Measurements from ENCODE around the gene PRPH. TPM values are rescaled to one million over a fixed set of nuclear protein-coding genes. Genes with fewer than 3 reads are reported as not detected.

Gene PRPH
- total and polyA plus RNA-seq, 10 of the 15 experiments (the other 5 are each of a cell fraction or from before 2014, with no cell fraction given): 0.09 to 0.45 (median 0.19) TPM; not detected in 3

DNA sequence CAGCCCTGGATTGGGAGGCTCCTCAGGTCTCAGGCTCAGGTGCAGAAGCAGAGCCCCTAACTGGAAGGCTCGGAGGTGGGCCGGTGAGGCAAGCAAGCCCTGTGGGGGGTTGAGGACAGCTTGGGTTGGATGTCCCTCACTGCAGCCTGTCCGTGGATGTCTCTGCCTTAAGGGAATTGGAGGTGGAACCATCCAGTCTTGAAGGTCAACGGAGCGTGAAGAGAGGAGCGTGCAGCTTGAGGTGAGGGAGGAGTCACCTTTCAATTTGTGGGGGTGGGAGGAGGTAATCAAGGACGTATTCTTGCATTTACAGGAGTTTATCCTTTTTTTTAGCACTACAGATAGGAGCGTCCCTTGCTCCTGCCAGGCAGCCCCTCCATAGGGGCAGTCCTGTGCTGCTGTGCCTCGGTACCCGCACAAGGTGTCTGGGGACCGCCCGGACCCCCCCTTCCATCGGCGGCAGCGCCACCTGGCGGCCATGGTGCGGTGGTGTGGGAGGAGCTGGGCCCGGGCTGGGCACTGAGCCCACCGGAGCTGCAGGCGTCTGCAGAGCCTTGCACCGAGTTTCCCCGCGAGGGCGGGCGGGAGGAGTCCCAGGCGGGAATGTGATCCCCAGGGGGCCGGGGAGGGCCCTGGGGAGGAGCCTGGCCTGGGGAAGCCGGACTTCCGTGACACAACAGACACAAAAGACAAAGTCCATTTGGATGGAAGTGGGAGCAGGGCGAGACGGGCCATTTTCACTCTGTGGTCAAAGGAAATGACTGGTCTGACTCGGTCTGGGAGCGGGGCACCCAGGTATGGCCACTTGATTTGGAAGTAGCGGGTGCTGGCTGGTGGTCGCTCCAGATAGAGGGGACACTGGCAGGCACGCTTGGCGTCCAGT, 52.6 kb downstream of the PRPH start (continued):
- TF ChIP-seq FOXM1 (IDR thresholded peaks at IDR 0.05; ENCODE audit: low read depth, low read length): no peak
- TF ChIP-seq STAT3 (IDR thresholded peaks at IDR 0.05; ENCODE audit: low read depth, low read length): no peak
- no peak for TF ChIP-seq SMAD5 (IDR thresholded peaks at IDR 0.05; ENCODE audit: low read depth)
- TF ChIP-seq, protein P1, sequence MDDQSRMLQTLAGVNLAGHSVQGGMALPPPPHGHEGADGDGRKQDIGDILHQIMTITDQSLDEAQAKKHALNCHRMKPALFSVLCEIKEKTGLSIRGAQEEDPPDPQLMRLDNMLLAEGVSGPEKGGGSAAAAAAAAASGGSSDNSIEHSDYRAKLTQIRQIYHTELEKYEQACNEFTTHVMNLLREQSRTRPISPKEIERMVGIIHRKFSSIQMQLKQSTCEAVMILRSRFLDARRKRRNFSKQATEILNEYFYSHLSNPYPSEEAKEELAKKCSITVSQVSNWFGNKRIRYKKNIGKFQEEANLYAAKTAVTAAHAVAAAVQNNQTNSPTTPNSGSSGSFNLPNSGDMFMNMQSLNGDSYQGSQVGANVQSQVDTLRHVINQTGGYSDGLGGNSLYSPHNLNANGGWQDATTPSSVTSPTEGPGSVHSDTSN (IDR thresholded peaks at IDR 0.05; ENCODE audit: insufficient replicate concordance, low read depth, low read length): no peak
- TF ChIP-seq, protein P2, sequence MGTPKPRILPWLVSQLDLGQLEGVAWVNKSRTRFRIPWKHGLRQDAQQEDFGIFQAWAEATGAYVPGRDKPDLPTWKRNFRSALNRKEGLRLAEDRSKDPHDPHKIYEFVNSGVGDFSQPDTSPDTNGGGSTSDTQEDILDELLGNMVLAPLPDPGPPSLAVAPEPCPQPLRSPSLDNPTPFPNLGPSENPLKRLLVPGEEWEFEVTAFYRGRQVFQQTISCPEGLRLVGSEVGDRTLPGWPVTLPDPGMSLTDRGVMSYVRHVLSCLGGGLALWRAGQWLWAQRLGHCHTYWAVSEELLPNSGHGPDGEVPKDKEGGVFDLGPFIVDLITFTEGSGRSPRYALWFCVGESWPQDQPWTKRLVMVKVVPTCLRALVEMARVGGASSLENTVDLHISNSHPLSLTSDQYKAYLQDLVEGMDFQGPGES (IDR thresholded peaks at IDR 0.05): no peak
- TF ChIP-seq RUNX3 (IDR thresholded peaks at IDR 0.05; ENCODE audit: low read length): 0 out of 2 replicates have a peak, but pooled peaks have one; percentile 11
- TF ChIP-seq SMC3 (IDR thresholded peaks at IDR 0.05; ENCODE audit: borderline replicate concordance, low read length): peak; percentile 65
- TF ChIP-seq FOS (IDR thresholded peaks at IDR 0.05; ENCODE audit: borderline replicate concordance, extremely low read depth, insufficient read length): no peak
- no peak for TF ChIP-seq MXI1 (IDR thresholded peaks at IDR 0.05; ENCODE audit: low read depth, low read length)
- TF ChIP-seq, protein P3, sequence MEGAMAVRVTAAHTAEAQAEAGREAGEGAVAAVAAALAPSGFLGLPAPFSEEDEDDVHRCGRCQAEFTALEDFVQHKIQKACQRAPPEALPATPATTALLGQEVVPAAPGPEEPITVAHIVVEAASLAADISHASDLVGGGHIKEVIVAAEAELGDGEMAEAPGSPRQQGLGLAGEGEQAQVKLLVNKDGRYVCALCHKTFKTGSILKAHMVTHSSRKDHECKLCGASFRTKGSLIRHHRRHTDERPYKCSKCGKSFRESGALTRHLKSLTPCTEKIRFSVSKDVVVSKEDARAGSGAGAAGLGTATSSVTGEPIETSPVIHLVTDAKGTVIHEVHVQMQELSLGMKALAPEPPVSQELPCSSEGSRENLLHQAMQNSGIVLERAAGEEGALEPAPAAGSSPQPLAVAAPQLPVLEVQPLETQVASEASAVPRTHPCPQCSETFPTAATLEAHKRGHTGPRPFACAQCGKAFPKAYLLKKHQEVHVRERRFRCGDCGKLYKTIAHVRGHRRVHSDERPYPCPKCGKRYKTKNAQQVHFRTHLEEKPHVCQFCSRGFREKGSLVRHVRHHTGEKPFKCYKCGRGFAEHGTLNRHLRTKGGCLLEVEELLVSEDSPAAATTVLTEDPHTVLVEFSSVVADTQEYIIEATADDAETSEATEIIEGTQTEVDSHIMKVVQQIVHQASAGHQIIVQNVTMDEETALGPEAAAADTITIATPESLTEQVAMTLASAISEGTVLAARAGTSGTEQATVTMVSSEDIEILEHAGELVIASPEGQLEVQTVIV (IDR thresholded peaks at IDR 0.05; ENCODE audit: borderline replicate concordance, partially characterized antibody): no peak
- TF ChIP-seq, protein P4, sequence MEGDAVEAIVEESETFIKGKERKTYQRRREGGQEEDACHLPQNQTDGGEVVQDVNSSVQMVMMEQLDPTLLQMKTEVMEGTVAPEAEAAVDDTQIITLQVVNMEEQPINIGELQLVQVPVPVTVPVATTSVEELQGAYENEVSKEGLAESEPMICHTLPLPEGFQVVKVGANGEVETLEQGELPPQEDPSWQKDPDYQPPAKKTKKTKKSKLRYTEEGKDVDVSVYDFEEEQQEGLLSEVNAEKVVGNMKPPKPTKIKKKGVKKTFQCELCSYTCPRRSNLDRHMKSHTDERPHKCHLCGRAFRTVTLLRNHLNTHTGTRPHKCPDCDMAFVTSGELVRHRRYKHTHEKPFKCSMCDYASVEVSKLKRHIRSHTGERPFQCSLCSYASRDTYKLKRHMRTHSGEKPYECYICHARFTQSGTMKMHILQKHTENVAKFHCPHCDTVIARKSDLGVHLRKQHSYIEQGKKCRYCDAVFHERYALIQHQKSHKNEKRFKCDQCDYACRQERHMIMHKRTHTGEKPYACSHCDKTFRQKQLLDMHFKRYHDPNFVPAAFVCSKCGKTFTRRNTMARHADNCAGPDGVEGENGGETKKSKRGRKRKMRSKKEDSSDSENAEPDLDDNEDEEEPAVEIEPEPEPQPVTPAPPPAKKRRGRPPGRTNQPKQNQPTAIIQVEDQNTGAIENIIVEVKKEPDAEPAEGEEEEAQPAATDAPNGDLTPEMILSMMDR (IDR thresholded peaks at IDR 0.05 in 2 of 3, conservative IDR thresholded peaks at IDR 0.05 in 1 of 3; ENCODE audit: control insufficient read depth in 2 of 3, extremely low read depth in 1 of 3, insufficient read depth in 1 of 3, low read depth in 3 of 3, low read length in 3 of 3): peak; percentile 85 to 96 (median 86)
- TF ChIP-seq ZZZ3 (IDR thresholded peaks at IDR 0.05; ENCODE audit: control insufficient read depth, insufficient read length, low read depth): no peak
- TF ChIP-seq CBX3 (IDR thresholded peaks at IDR 0.05; ENCODE audit: borderline replicate concordance, low read depth): no peak
- TF ChIP-seq RFX5 (IDR thresholded peaks at IDR 0.05; ENCODE audit: low read depth, low read length): no peak
- TF ChIP-seq, protein P5, sequence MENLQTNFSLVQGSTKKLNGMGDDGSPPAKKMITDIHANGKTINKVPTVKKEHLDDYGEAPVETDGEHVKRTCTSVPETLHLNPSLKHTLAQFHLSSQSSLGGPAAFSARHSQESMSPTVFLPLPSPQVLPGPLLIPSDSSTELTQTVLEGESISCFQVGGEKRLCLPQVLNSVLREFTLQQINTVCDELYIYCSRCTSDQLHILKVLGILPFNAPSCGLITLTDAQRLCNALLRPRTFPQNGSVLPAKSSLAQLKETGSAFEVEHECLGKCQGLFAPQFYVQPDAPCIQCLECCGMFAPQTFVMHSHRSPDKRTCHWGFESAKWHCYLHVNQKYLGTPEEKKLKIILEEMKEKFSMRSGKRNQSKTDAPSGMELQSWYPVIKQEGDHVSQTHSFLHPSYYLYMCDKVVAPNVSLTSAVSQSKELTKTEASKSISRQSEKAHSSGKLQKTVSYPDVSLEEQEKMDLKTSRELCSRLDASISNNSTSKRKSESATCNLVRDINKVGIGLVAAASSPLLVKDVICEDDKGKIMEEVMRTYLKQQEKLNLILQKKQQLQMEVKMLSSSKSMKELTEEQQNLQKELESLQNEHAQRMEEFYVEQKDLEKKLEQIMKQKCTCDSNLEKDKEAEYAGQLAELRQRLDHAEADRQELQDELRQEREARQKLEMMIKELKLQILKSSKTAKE (IDR thresholded peaks at IDR 0.05; ENCODE audit: low read depth, poor library complexity, severe bottlenecking): no peak
- no peak for TF ChIP-seq ZSCAN29 (IDR thresholded peaks at IDR 0.05)
- TF ChIP-seq RCOR1 (conservative IDR thresholded peaks at IDR 0.05; ENCODE audit: low read depth, low read length): no peak
